GM10248 (cell line): ENCODE measurements around the gene COL6A3.

Experiments used
- CTCF ChIA-PET: fragments of 300-600 bp; sonication (Branson Sonifier 250); formaldehyde crosslinking; extraction: SDS; loops from one replicate; lab custom pipeline; 2021; ENCODE audit warnings: antibody characterized with exemption; lab: Yijun Ruan, JAX
- POLR2A ChIA-PET: fragments of 350-650 bp; sonication (Branson Sonifier 250); formaldehyde crosslinking; extraction: SDS; loops from one replicate; lab custom pipeline; 2020; ENCODE audit warnings: antibody characterized with exemption; lab: Yijun Ruan, JAX
- DNase-seq: peaks from one replicate; pipeline ENCODE4 v3.0.0; 2012; ENCODE audit errors: extremely low spot score
- TF ChIP-seq, protein P1 (sequence below): IDR thresholded peaks from 2 replicates; pipeline ENCODE4 v1.5.1; 2012; ENCODE audit warnings: mild to moderate bottlenecking, low read depth; ENCODE audit errors: extremely low read depth, missing control alignments, control extremely low read depth

Gene COL6A3

DNA sequence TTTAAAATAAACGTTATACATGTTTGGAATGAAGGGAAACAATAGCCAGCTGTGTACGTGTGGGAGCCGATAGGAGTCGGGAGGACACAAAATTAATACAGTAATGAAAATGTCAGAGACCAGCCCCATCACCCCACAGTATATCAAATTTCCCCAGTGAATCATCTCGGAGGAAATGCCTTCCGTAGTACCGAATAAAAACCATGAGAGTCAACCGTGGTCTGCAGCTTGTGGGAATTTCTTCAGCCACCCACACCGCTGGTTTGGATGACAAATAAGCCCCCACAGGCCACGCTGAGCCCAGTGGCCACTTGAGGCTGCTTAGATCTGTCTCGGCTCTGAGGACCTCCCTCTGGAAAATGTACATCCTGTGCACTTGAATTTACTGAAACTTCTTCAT lies 133.7 kb downstream of the COL6A3 start:
- CTCF ChIA-PET = no interaction called here
- DNase-seq = no peak
- TF ChIP-seq, protein P1, sequence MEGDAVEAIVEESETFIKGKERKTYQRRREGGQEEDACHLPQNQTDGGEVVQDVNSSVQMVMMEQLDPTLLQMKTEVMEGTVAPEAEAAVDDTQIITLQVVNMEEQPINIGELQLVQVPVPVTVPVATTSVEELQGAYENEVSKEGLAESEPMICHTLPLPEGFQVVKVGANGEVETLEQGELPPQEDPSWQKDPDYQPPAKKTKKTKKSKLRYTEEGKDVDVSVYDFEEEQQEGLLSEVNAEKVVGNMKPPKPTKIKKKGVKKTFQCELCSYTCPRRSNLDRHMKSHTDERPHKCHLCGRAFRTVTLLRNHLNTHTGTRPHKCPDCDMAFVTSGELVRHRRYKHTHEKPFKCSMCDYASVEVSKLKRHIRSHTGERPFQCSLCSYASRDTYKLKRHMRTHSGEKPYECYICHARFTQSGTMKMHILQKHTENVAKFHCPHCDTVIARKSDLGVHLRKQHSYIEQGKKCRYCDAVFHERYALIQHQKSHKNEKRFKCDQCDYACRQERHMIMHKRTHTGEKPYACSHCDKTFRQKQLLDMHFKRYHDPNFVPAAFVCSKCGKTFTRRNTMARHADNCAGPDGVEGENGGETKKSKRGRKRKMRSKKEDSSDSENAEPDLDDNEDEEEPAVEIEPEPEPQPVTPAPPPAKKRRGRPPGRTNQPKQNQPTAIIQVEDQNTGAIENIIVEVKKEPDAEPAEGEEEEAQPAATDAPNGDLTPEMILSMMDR = no peak
- POLR2A ChIA-PET = no interaction called here

- TF ChIP-seq, protein P1 = no peak
- DNase-seq = no peak
- ChIA-PET CTCF (interaction anchor here (1.2 to 1.4 kb wide), 2 partner anchors 10 to 13 kb away, joined by 3 to 4 read pairs; no protein-coding TSS in a partner anchor), POLR2A (no interaction called here)
Observed at GRCh38 chr2:237279012-237279768, 134.8 kb downstream of the COL6A3 start.

DNA sequence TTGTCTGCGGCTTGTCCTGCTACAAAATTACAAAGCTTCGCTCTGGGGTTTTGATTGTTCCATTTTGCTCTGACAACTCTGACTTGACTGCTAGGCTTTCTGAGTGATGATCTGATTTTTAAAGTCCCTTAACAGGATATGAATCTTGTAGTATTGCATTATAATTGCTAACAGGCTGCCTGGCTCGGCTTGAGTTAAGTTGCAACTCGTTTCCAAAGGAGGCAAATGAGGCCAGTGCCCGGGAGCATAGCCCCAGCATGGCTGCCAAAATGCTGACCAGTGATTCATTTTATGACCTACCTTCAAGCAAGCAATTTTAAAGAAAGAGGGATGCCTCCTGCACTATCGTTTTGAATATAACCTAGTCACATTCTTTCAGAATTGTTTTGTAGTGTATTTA lies 135.4 kb downstream of the COL6A3 start:
- ChIA-PET POLR2A (no interaction called here), CTCF (interaction anchor here (1.2 to 1.4 kb wide), 2 partner anchors 10 to 13 kb away, joined by 3 to 4 read pairs; no protein-coding TSS in a partner anchor)
- TF ChIP-seq, protein P1 = no peak
- DNase-seq = no peak

DNA sequence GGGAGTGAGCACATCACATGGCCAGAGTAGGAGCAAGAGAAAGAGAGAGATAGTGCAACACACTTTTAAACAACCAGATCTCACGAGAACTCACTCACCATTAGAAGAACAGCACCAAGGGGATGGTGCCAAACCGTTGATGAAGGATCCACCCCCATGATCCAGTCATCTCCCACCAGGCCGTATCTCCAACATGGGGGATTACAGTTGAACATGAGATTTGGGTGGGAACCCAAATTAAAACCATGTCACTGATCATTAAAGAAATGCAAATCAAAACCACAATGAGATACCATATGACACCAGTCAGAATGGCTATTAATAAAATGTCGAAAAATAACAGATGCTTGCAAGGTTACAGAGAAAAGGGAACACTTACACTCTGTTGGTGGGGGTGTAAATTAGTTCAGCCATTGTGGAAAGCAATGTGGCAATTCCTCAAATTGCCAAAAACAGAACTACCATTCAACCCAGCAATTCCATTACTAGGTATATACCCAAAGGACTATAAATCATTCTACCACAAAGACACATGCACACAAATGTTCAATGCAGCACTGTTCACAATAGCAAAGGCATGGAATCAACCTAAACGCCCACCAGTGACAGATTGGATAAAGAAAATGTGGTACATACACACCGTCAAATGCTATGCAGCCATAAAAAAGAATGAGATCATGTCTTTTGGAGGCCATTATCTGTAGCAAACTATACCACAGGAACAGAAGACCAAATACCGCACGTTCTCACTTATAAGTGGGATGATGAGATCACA lies 137.1 kb downstream of the COL6A3 start:
- ChIA-PET POLR2A (no interaction called here), CTCF (no interaction called here)
- TF ChIP-seq, protein P1 = no peak
- no peak for DNase-seq
